Neural progenitor cell (in vitro differentiated cells): ENCODE results near the gene ERVMER34-1. TPM values are rescaled to one million over a fixed set of nuclear protein-coding genes. Genes with fewer than 3 reads are reported as not detected.

Source experiments
- DNase-seq: peaks from one replicate; pipeline ENCODE4 v3.0.0-alpha.2; 2016; ENCODE audit warnings: low spot score
- H2AFZ ChIP-seq: fragments of 200-600 bp; sonication (generic); replicated peaks from 2 replicates; pipeline ENCODE4 v1.6.1; 2016; ENCODE audit warnings: antibody characterized with exemption
- H3F3A ChIP-seq: fragments of 200-600 bp; sonication (generic); 2 replicates; pipeline ENCODE4 v1.6.1; 2016; ENCODE audit warnings: antibody characterized with exemption, low read depth
- H3K27ac ChIP-seq: fragments of 200-600 bp; sonication (generic); 2 replicates; pipeline ENCODE4 v1.5.1; 2016; ENCODE audit warnings: mild to moderate bottlenecking
- H3K27me3 ChIP-seq: fragments of 200-600 bp; sonication (generic); 2 replicates; pipeline ENCODE4 v1.6.1; 2016; ENCODE audit warnings: mild to moderate bottlenecking, moderate library complexity
- H3K36me3 ChIP-seq: fragments of 200-600 bp; sonication (generic); 2 replicates; pipeline ENCODE4 v1.5.1; 2016
- H3K4me1 ChIP-seq: fragments of 200-600 bp; sonication (generic); 2 replicates; pipeline ENCODE4 v1.6.1; 2016; ENCODE audit warnings: mixed run types
- H3K4me2 ChIP-seq: fragments of 200-600 bp; sonication (generic); 2 replicates; pipeline ENCODE4 v1.6.1; 2016
- H3K4me3 ChIP-seq: fragments of 200-600 bp; sonication (generic); 2 replicates; pipeline ENCODE4 v1.5.1; 2016
- H3K79me2 ChIP-seq: fragments of 200-600 bp; sonication (generic); 2 replicates; pipeline ENCODE4 v1.6.1; 2016; ENCODE audit warnings: low read depth
- H3K9ac ChIP-seq: fragments of 200-600 bp; sonication (generic); 2 replicates; pipeline ENCODE4 v1.6.1; 2016
- H3K9me3 ChIP-seq: fragments of 200-600 bp; sonication (generic); 2 replicates; pipeline ENCODE4 v1.5.1; 2016; ENCODE audit warnings: low read depth
- H4K20me1 ChIP-seq: fragments of 200-600 bp; sonication (generic); 2 replicates; pipeline ENCODE4 v1.6.1; 2016; ENCODE audit warnings: low read depth
- H3K27ac Mint-ChIP-seq: 3 replicates; pipeline ENCODE4 v1.8.0; 2021; ENCODE audit warnings: mixed read lengths
- H3K27me3 Mint-ChIP-seq: 2 replicates; pipeline ENCODE4 v1.8.0; 2022; ENCODE audit warnings: low read depth, mild to moderate bottlenecking, inconsistent platforms, moderate library complexity, mixed read lengths; ENCODE audit not compliant: insufficient read depth
- H3K36me3 Mint-ChIP-seq: 3 replicates; pipeline ENCODE4 v1.8.0; 2021; ENCODE audit warnings: mixed read lengths
- H3K4me1 Mint-ChIP-seq: 3 replicates; pipeline ENCODE4 v1.8.0; 2021; ENCODE audit warnings: mixed read lengths
- H3K4me3 Mint-ChIP-seq: 3 replicates; pipeline ENCODE4 v1.8.0; 2021; ENCODE audit warnings: mild to moderate bottlenecking, moderate library complexity, mixed read lengths
- H3K9me3 Mint-ChIP-seq: 3 replicates; pipeline ENCODE4 v1.8.0; 2020; ENCODE audit warnings: mixed read lengths
- CTCF ChIP-seq: fragments of 200-600 bp; sonication (generic); IDR thresholded peaks from 2 replicates; pipeline ENCODE4 v1.5.1; 2017; ENCODE audit warnings: antibody characterized with exemption, mild to moderate bottlenecking
- EZH2 ChIP-seq: fragments of 200-600 bp; sonication (generic); IDR thresholded peaks from 2 replicates; pipeline ENCODE4 v1.6.1; 2017; ENCODE audit warnings: antibody characterized with exemption, mild to moderate bottlenecking, moderate library complexity
- EZH2phosphoT487 ChIP-seq: fragments of 200-600 bp; sonication (generic); IDR thresholded peaks from 2 replicates; pipeline ENCODE4 v1.6.1; 2017; ENCODE audit warnings: antibody characterized with exemption
- total RNA-seq: library from RNA; depleted of rRNA; stranded (reverse); fragments of >200 nt; gene quantifications from 2 replicates; pipeline ENCODE4 v1.2.3, GENCODE V29; 2015; ENCODE audit warnings: low replicate concordance

The ERVMER34-1 gene
- total RNA-seq, 1 donor from 2014 or later, result 2.0 TPM

DNA sequence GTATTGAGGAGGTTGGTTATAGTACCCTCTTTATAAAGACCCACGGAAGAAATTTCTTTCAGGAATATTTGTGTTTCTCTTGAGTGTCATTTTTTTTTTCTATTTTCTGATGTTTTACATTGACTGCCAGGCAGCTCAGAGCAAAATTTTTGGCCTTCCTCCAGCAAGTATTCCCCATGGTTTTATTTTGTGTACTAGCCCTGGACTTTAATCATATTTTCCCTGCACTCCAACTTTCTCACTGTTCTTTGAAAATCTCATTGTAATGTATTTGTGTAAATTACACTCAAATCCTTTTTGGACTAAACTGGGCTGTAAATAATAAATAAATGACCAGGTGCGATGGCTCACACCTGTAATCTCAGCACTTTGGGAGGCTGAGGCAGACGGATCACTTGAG, 46.6 kb downstream of the ERVMER34-1 start:
- Mint-ChIP-seq H3K36me3 (no peaks in the 10 kb centered on the region), H3K27me3 (peaks cover 11% of the 10 kb centered on the region), H3K4me1 (no peaks in the 10 kb centered on the region), H3K27ac (no peak overlapping the region), H3K4me3 (no peak overlapping the region), H3K9me3 (no peaks in the 10 kb centered on the region)
- Histone ChIP-seq H3K27me3 (no peaks in the 10 kb centered on the region), H3K4me1 (no peaks in the 10 kb centered on the region), H3K9me3 (no peaks in the 10 kb centered on the region), H2AFZ (no peak overlapping the region), H3F3A (no peaks in the 10 kb centered on the region), H3K4me2 (no peak overlapping the region), H3K36me3 (no peaks in the 10 kb centered on the region), H3K79me2 (no peaks in the 10 kb centered on the region), H3K4me3 (no peak overlapping the region), H3K27ac (no peak overlapping the region), H3K9ac (no peak overlapping the region), H4K20me1 (no peaks in the 10 kb centered on the region)
- no peak for DNase-seq
- TF ChIP-seq EZH2 (no peak), CTCF (no peak), EZH2phosphoT487 (no peak)

DNA sequence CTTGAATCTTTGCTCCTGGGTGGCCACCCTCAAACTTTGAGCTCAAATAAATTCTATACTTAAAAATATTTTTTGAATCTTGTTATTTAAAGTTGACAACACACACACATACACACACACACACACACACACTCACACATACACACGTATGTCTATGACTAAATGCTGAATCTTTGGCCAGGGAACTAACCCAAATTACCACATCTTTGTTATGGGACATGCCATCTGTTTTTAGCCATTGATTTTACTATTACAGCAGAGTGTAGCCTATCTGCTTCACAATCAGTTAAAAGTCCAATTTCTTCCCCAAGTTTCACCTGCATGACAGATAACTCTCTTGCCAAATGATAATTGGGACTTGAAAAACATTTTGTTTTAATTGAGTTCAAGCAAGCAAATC, 47.1 kb downstream of the ERVMER34-1 start:
- Mint-ChIP-seq H3K9me3 (no peaks in the 10 kb centered on the region), H3K4me3 (no peak overlapping the region), H3K27me3 (peaks cover 7% of the 10 kb centered on the region), H3K27ac (no peak overlapping the region), H3K4me1 (no peaks in the 10 kb centered on the region), H3K36me3 (no peaks in the 10 kb centered on the region)
- Histone ChIP-seq H3K9ac (no peak overlapping the region), H3K27ac (no peak overlapping the region), H3K4me1 (no peaks in the 10 kb centered on the region), H2AFZ (no peak overlapping the region), H3K79me2 (no peaks in the 10 kb centered on the region), H4K20me1 (no peaks in the 10 kb centered on the region), H3K4me3 (no peak overlapping the region), H3K27me3 (no peaks in the 10 kb centered on the region), H3K36me3 (no peaks in the 10 kb centered on the region), H3F3A (no peaks in the 10 kb centered on the region), H3K9me3 (no peaks in the 10 kb centered on the region), H3K4me2 (no peak overlapping the region)
- TF ChIP-seq EZH2phosphoT487, result no peak
- no peak for TF ChIP-seq CTCF
- no peak for TF ChIP-seq EZH2
- no peak for DNase-seq

DNA sequence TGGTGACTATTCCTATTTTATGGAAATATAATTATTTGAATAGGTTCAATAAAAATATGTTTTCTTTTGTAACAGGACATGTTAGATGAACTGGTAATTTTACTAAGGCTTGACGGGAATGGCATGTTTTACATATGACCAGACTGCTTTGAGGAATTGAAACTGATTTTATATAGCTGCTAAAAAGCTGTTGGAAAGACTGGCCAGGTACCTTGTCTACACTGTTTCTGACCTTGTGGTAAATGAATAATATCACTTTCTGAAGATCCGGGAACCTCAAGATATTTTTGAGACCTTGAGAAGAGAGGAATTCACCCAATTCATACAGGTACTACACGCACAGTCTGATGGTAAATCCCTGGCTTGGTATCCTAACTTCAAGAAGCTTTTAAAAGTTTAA, 50.0 kb downstream of the ERVMER34-1 start:
- TF ChIP-seq EZH2phosphoT487 (no peak), CTCF (no peak), EZH2 (no peak)
- H3K9ac ChIP-seq, result no peak overlapping the region
- no peak overlapping the region for H3K27ac Mint-ChIP-seq
- no peaks in the 10 kb centered on the region for H4K20me1 ChIP-seq
- H3K4me1 Mint-ChIP-seq, result no peaks in the 10 kb centered on the region
- no peaks in the 10 kb centered on the region for H3F3A ChIP-seq
- H3K79me2 ChIP-seq, result no peaks in the 10 kb centered on the region
- H3K4me1 ChIP-seq, result no peaks in the 10 kb centered on the region
- H3K4me3 ChIP-seq, result no peak overlapping the region
- no peak overlapping the region for H3K4me3 Mint-ChIP-seq
- no peak for DNase-seq
- no peaks in the 10 kb centered on the region for H3K9me3 ChIP-seq
- no peak overlapping the region for H3K27ac ChIP-seq
- no peak overlapping the region for H3K4me2 ChIP-seq
- H3K9me3 Mint-ChIP-seq, result no peaks in the 10 kb centered on the region
- H3K27me3 Mint-ChIP-seq, result peaks cover 4% of the 10 kb centered on the region
- no peaks in the 10 kb centered on the region for H3K36me3 ChIP-seq
- H3K36me3 Mint-ChIP-seq, result no peaks in the 10 kb centered on the region
- H2AFZ ChIP-seq, result no peak overlapping the region
- no peaks in the 10 kb centered on the region for H3K27me3 ChIP-seq
